ENCODE measurements around the gene BCL11B.

Gene BCL11B

GRCh38 chr14:99129998-99130397, 142.0 kb downstream of the BCL11B start:
- no peak for DNase-seq

GRCh38 chr14:99129211-99129696, 142.7 kb downstream of the BCL11B start:
- DNase-seq: no peak

DNA sequence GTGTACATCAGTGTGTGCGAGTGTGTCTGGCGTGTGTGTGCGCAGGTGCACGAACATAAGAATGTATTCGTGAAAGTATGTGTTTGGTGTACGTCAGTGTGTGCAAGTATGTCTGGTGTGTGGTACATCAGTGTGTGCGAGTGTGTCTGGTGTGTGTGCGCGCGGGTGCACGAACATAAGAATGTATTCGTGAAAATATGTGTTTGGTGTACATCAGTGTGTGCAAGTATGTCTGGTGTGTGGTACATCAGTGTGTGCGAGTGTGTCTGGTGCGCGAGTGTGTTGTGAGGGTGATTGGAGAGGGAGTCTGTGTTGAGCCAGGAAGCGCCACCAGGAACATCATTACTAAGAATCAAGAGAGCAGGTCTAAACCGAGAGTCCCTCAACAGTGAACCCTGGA, 143.8 kb downstream of the BCL11B start:
- no peak for DNase-seq

DNA sequence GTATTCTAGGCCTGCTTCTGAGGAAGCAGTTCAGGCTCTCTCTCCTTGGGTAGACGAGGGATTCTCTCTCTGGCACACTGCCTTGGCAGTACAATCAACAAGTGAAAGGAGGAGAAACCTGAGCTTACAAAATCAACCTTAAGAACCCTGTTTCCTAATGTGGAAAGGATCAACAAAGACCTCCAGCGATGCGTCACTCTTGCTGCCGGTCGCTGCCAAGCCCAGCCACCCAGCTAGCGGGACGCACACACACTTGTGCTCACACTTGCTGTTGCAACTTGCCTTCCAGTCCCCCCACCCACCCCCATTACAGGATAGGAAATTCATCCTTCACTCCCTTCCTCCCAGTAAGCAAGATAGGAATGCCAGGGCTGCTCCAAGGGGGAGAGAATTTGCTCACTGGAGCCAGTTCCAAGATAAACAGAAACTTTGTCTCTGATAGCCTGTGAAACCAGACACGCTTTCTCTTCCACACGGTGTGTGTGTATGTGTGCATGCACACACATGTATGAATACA, 144.3 kb downstream of the BCL11B start:
- DNase-seq: no peak

DNA sequence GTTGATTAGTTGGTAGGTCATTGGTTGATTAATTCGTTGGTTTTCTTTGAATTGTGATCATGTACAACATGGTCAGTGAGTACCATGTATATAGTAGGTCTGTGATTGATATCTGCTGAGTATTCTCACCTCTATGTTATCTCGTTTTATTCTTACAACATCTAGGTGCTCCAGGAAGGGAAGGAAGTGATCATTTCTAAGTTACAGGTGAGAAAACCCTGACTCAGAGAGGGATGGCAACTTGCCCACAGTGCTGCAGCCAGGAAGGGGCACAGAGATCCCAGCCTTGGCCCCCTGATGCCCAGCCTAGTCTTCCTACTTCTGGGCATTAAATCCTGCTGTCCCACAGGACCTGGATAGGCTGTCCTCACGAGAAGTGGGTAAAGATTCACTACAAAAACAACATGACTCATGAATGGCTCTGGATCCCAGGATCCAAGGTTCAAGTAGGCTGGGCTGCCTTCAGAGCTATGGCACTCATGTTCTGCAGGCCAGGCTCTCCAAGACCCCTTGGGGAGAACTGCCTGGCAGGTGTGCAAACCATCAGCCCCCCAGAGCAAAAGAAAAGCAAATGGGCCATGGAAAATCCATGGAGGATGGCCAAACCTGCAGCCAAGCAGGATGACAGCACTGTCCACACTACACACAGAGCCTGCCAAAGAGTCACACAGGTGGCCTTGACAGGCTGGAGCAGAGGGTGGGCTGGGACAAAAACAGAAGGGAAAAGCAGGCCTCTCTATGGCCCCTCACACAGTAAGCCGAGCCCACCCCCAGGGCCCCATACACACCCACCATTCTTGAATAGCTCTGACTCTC, 146.2 kb downstream of the BCL11B start:
- no peak for DNase-seq

DNA sequence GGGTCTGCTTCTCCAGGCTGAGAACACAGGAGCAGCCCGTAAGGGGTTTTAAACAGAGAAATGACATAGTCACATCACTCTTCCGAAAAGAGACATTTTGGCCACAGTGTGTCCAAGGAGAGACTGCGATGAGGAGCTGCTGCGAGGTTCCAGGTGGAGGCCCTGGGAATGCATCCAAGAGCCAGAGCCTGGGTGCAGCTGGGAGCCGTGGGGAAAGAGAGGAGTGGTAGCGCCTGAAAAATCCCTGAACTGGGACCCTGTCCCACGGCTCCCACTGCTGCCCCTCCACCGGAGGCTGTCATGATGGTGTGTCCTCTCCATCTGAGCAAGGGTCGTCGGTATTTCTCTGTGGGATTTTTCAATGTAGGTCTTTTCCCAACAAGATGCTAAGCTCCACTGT, 146.9 kb downstream of the BCL11B start:
- no peak for DNase-seq

GRCh38 chr14:99124482-99125105, 147.4 kb downstream of the BCL11B start:
- DNase-seq: no peak

DNA sequence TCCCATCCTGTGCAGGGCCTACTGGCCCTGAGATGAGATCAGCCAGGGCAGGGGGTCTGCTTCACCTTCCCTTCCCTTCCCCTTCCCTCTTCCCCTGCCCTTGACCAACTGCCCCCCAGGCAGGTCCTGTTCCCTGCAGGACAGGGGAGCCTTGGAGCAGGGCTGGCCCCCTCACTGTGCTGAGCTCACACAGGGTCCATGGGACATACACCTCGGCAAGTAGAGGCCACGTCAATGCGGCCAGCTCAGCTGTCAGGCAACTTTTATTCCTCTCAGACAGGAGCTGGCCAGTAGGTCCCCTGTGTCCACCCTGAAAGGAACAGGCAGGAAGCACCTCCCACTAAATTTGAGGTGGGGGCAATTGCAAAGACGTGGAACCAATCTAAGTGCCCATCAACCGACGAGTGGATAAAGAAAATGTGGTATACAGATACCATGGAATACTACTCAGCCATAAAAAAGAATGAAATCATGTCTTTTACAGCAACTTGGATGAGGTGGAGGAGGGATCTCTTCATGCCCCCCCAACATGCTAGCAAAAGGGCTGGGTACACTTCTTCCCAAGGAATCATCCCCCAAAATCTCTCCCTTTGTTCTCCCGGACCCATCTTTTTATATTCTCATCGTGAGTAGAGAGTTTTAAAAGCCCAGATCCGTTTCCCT, 148.7 kb downstream of the BCL11B start:
- no peak for DNase-seq

- no peak for DNase-seq
These were observed 149.4 kb downstream of the BCL11B start for GRCh38 chr14:99122521-99123125.

GRCh38 chr14:99121319-99121875, 150.6 kb downstream of the BCL11B start:
- DNase-seq: no peak

DNA sequence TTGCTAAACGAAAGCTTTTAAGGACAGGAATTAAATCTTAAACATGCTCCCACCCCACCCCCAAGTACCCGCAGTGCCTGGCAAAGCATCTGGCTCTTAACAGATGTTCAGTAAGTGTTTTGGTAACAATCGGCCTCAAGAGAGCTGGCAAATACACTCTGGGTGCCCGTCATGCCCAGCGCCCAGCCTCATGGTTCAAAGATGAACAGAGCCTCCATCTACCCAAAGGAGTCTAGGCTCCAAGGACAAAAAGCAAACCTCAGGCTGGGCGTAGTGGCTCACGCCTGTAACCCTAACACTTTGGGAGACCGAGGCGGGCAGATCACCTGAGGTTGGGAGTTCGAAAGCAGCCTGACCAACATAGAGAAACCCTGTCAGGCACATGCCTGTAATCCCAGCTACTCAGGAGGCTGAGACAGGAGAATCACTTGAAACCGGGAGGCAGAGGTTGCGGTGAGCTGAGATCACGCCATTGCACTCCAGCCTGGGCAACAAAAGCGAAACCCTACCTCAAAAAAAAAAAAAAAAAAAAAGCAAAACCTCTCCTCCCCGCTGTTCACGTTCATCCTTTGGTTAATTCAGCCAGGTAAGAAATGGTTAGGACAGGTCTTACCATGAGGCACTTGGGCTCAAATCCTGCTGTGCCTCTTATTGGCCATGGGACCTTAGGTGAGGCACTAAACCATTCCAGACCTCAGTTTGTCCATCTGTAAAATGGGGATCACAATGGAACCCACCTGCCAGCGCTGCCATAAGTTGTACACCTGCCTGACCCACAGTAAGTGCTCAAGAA, 151.3 kb downstream of the BCL11B start:
- no peak for DNase-seq

DNA sequence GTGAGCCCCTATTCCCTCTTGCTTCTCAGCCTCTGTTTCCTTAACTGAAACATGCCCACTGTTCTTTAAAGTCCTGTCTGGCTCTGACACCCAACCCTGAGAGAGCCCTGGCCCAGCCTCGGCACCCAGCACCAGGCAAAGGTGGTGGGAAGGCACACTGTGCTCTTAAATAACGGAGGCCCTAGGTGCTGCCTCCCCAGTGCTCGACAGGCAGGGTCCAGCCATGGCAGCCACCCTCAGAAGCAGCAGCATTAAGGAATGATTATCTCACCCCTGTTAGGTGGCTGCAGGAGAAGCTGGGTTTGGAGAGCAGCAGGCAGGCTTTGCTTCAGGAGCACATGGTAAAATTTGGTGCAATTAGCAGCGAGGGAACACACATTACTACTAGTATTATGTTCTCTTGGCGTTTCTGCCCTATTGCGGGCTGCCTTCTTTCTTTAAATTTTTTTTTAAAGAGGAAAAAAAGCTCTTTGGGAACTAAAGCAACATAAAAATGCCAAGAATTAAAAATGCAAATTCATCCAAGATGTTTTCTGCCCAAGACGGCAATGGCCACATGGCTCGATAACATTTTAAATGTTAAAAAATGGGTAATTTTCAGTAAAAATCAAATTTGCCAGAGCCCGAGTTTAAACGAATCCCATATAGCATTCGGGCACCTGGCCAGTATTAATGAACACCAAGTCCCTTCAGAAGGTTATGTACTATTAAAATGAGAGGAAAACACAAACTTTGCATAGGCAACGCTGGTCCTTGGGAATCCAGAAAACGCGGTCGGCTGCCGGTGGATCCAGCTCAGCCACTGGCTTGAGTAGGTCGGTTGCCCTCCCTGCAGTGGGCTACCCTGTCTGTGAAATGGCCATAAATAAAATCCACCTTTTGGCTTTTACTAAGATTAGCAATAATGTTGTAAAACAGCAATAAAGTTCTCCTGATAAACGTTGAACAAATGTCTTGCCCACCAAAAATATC, 152.2 kb downstream of the BCL11B start:
- DNase-seq: no peak

Data from retina (tissue), 1 donor.